ENCODE data around the gene HIF3A.

HIF3A gene

GRCh38 chr19:46326608-46327007 lies 29.8 kb downstream of the HIF3A start:
- Mint-ChIP-seq H3K9me3 (peaks cover 34% of the 10 kb centered on the region), H3K27ac (no peak overlapping the region), H3K36me3 (ENCODE audit: low read depth) (no peaks in the 10 kb centered on the region), H3K4me3 (no peak overlapping the region), H3K27me3 (ENCODE audit: low read depth) (no peaks in the 10 kb centered on the region), H3K4me1 (ENCODE audit: low read depth) (no peaks in the 10 kb centered on the region)
- DNase-seq (ENCODE audit: low spot score): no peak

GRCh38 chr19:46328079-46328478 lies 31.2 kb downstream of the HIF3A start:
- Mint-ChIP-seq H3K4me1 (ENCODE audit: low read depth) (no peaks in the 10 kb centered on the region), H3K4me3 (no peak overlapping the region), H3K36me3 (ENCODE audit: low read depth) (no peaks in the 10 kb centered on the region), H3K9me3 (peaks cover 34% of the 10 kb centered on the region), H3K27me3 (ENCODE audit: low read depth) (no peaks in the 10 kb centered on the region), H3K27ac (no peak overlapping the region)
- no peak for DNase-seq (ENCODE audit: low spot score)

GRCh38 chr19:46330319-46330918 lies 33.6 kb downstream of the HIF3A start:
- peaks cover 34% of the 10 kb centered on the region for H3K9me3 Mint-ChIP-seq
- no peak overlapping the region for H3K27ac Mint-ChIP-seq

GRCh38 chr19:46337487-46337886 lies 40.6 kb downstream of the HIF3A start:
- DNase-seq (ENCODE audit: low spot score): no peak
- Mint-ChIP-seq H3K4me1 (ENCODE audit: low read depth) (no peaks in the 10 kb centered on the region), H3K9me3 (no peaks in the 10 kb centered on the region), H3K36me3 (ENCODE audit: low read depth) (no peaks in the 10 kb centered on the region), H3K27ac (no peak overlapping the region), H3K4me3 (no peak overlapping the region), H3K27me3 (ENCODE audit: low read depth) (peaks cover 17% of the 10 kb centered on the region)

More at GRCh38 chr19:46330319-46330918, 33.6 kb downstream of the HIF3A start:
- no peak for DNase-seq (ENCODE audit: low spot score)
- no peaks in the 10 kb centered on the region for H3K36me3 Mint-ChIP-seq (ENCODE audit: low read depth)
- H3K4me3 Mint-ChIP-seq: no peak overlapping the region
- H3K4me1 Mint-ChIP-seq (ENCODE audit: low read depth): no peaks in the 10 kb centered on the region
- no peaks in the 10 kb centered on the region for H3K27me3 Mint-ChIP-seq (ENCODE audit: low read depth)

- H3K4me3 Mint-ChIP-seq: no peak overlapping the region
- no peak for DNase-seq (ENCODE audit: low spot score)
- no peaks in the 10 kb centered on the region for H3K9me3 Mint-ChIP-seq
- no peak overlapping the region for H3K27ac Mint-ChIP-seq
- H3K36me3 Mint-ChIP-seq (ENCODE audit: low read depth): no peaks in the 10 kb centered on the region
- H3K27me3 Mint-ChIP-seq (ENCODE audit: low read depth): peaks cover 28% of the 10 kb centered on the region
- H3K4me1 Mint-ChIP-seq (ENCODE audit: low read depth): no peaks in the 10 kb centered on the region
Observed at GRCh38 chr19:46339446-46339845, 42.6 kb downstream of the HIF3A start.

GRCh38 chr19:46340051-46340659 lies 43.3 kb downstream of the HIF3A start:
- H3K9me3 Mint-ChIP-seq: no peaks in the 10 kb centered on the region
- no peaks in the 10 kb centered on the region for H3K36me3 Mint-ChIP-seq (ENCODE audit: low read depth)
- no peak for DNase-seq (ENCODE audit: low spot score)
- H3K27me3 Mint-ChIP-seq (ENCODE audit: low read depth): peaks cover 28% of the 10 kb centered on the region
- no peaks in the 10 kb centered on the region for H3K4me1 Mint-ChIP-seq (ENCODE audit: low read depth)
- no peak overlapping the region for H3K4me3 Mint-ChIP-seq
- H3K27ac Mint-ChIP-seq: no peak overlapping the region

- Mint-ChIP-seq H3K9me3 (no peaks in the 10 kb centered on the region), H3K27me3 (ENCODE audit: low read depth) (peaks cover 28% of the 10 kb centered on the region), H3K4me1 (ENCODE audit: low read depth) (peaks cover 5% of the 10 kb centered on the region), H3K4me3 (no peak overlapping the region), H3K36me3 (ENCODE audit: low read depth) (no peaks in the 10 kb centered on the region), H3K27ac (no peak overlapping the region)
- DNase-seq (ENCODE audit: low spot score): no peak
Observed at GRCh38 chr19:46341937-46342336, 45.1 kb downstream of the HIF3A start.

GRCh38 chr19:46344363-46344762 lies 47.5 kb downstream of the HIF3A start:
- peaks cover 25% of the 10 kb centered on the region for H3K27me3 Mint-ChIP-seq (ENCODE audit: low read depth)
- no peaks in the 10 kb centered on the region for H3K9me3 Mint-ChIP-seq
- H3K4me1 Mint-ChIP-seq (ENCODE audit: low read depth): peaks cover 23% of the 10 kb centered on the region
- no peak for DNase-seq (ENCODE audit: low spot score)
- H3K27ac Mint-ChIP-seq: no peak overlapping the region
- H3K36me3 Mint-ChIP-seq (ENCODE audit: low read depth): peaks cover 16% of the 10 kb centered on the region
- H3K4me3 Mint-ChIP-seq: no peak overlapping the region

GRCh38 chr19:46345157-46345556 lies 48.3 kb downstream of the HIF3A start:
- peak overlapping the region; percentile 94 for H3K4me3 Mint-ChIP-seq
- DNase-seq (ENCODE audit: low spot score): no peak
- H3K36me3 Mint-ChIP-seq (ENCODE audit: low read depth): peaks cover 23% of the 10 kb centered on the region
- H3K4me1 Mint-ChIP-seq (ENCODE audit: low read depth): peaks cover 31% of the 10 kb centered on the region
- H3K27ac Mint-ChIP-seq: no peak overlapping the region
- H3K27me3 Mint-ChIP-seq (ENCODE audit: low read depth): peaks cover 25% of the 10 kb centered on the region
- no peaks in the 10 kb centered on the region for H3K9me3 Mint-ChIP-seq

- Mint-ChIP-seq H3K36me3 (ENCODE audit: low read depth) (peaks cover 28% of the 10 kb centered on the region), H3K9me3 (no peaks in the 10 kb centered on the region), H3K27me3 (ENCODE audit: low read depth) (peaks cover 15% of the 10 kb centered on the region), H3K27ac (peak within 1 kb of the TSS; percentile 84), H3K4me3 (peak within 1 kb of the TSS; percentile 94), H3K4me1 (ENCODE audit: low read depth) (peaks cover 45% of the 10 kb centered on the region)
- DNase-seq (ENCODE audit: low spot score): peak; percentile 91
Observed at GRCh38 chr19:46346821-46347571, 50.2 kb downstream of the HIF3A start, which contains the start of gene PPP5C. Gene PPP5C, plus strand, starts transcription at chr19:46347087. Its CDS starts 10 bp downstream, at chr19:46347097.

- Mint-ChIP-seq H3K36me3 (ENCODE audit: low read depth) (peaks cover 30% of the 10 kb centered on the region), H3K9me3 (no peaks in the 10 kb centered on the region), H3K4me3 (peak overlapping the region; percentile 94), H3K27ac (peak overlapping the region; percentile 84), H3K27me3 (ENCODE audit: low read depth) (peaks cover 11% of the 10 kb centered on the region), H3K4me1 (ENCODE audit: low read depth) (peaks cover 47% of the 10 kb centered on the region)
- DNase-seq (ENCODE audit: low spot score): no peak
Observed at GRCh38 chr19:46347572-46347883, 50.7 kb downstream of the HIF3A start.

- Mint-ChIP-seq H3K36me3 (ENCODE audit: low read depth) (peaks cover 30% of the 10 kb centered on the region), H3K4me3 (peak overlapping the region; percentile 94), H3K4me1 (ENCODE audit: low read depth) (peaks cover 48% of the 10 kb centered on the region), H3K9me3 (no peaks in the 10 kb centered on the region), H3K27ac (peak overlapping the region; percentile 84), H3K27me3 (ENCODE audit: low read depth) (peaks cover 8% of the 10 kb centered on the region)
- DNase-seq (ENCODE audit: low spot score): no peak
Observed at GRCh38 chr19:46347985-46348384, 51.1 kb downstream of the HIF3A start.

GRCh38 chr19:46349311-46349993 lies 52.6 kb downstream of the HIF3A start:
- no peak for DNase-seq (ENCODE audit: low spot score)
- H3K27ac Mint-ChIP-seq: peak overlapping the region; percentile 90
- H3K4me1 Mint-ChIP-seq (ENCODE audit: low read depth): peaks cover 50% of the 10 kb centered on the region
- no peaks in the 10 kb centered on the region for H3K9me3 Mint-ChIP-seq
- H3K27me3 Mint-ChIP-seq (ENCODE audit: low read depth): no peaks in the 10 kb centered on the region
- H3K4me3 Mint-ChIP-seq: peak overlapping the region; percentile 83
- H3K36me3 Mint-ChIP-seq (ENCODE audit: low read depth): peaks cover 37% of the 10 kb centered on the region
